ENCODE data around the gene TRIL. TPM values are rescaled to one million over a fixed set of nuclear protein-coding genes. Genes with fewer than 3 reads are reported as not detected.

TRIL gene
- total and polyA plus RNA-seq, 2 donors (not counting 3 experiments of a cell fraction or from before 2014, with no cell fraction given): 0.52 to 1.8 TPM

DNA sequence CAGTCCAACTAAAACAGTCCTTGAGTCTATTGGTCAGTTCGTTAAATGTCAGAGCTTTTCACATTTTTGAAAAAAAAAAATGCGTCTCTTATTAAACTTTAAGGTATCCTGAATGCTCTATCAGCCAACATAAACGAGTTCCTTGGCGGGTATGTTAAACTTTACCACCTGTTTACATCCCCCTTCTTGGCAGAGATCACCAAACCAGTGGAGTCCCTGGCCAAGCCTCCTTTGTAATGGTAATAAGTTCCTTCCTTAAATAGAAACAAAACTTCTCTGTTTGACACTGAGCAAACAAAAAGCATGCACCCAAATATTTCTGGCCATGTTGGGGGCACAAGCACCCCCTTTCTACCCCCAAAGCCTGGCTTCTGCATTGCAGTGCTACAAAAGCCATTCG is 3.2 kb downstream of the TRIL start:
- Histone ChIP-seq H3K4me1 (ENCODE audit: control insufficient read depth, extremely low read depth, insufficient read depth, low read length) (peaks cover 11% of the 10 kb centered on the region), H3K79me2 (ENCODE audit: control insufficient read depth, insufficient read depth, low read length) (no peaks in the 10 kb centered on the region), H3K27me3 (ENCODE audit: control insufficient read depth in 2 of 2, insufficient read depth in 2 of 2, low read length in 2 of 2) (peaks cover 18 to 26% of the 10 kb centered on the region in 2 experiments), H3K4me2 (ENCODE audit: insufficient read depth, low read length) (no peak overlapping the region), H3K9me1 (replicated peaks; ENCODE audit: control insufficient read depth, extremely low read depth, insufficient read depth, low read length) (no peaks in the 10 kb centered on the region), H3K36me3 (ENCODE audit: control insufficient read depth in 2 of 2, extremely low read depth in 1 of 2, insufficient read depth in 2 of 2, low read length in 2 of 2) (no peaks in the 10 kb centered on the region), H3K4me3 (replicated peaks in 1 of 3; ENCODE audit: insufficient read depth in 1 of 3, low read depth in 1 of 3, low read length in 3 of 3) (no peak overlapping the region), H4K20me1 (replicated peaks; ENCODE audit: control insufficient read depth, extremely low read depth, insufficient read depth, low read length) (no peaks in the 10 kb centered on the region), H3K9me3 (replicated peaks; ENCODE audit: control insufficient read depth, insufficient read depth, low read length) (no peaks in the 10 kb centered on the region), H3K9ac (replicated peaks; ENCODE audit: extremely low read depth, insufficient read depth, low read length) (no peak overlapping the region), H3K27ac (ENCODE audit: insufficient read depth, low read depth, low read length) (no peak overlapping the region), H2AFZ (ENCODE audit: low read depth, low read length) (no peak overlapping the region)
- TF ChIP-seq POLR2A (IDR thresholded peaks at IDR 0.05; ENCODE audit: low read depth, low read length): no peak
- no peak for TF ChIP-seq CTCF (IDR thresholded peaks at IDR 0.05; ENCODE audit: extremely low read depth in 1 of 2, insufficient read depth in 1 of 2, low read depth in 1 of 2, low read length in 2 of 2)
- TF ChIP-seq EZH2 (IDR thresholded peaks at IDR 0.05; ENCODE audit: borderline replicate concordance, low read depth, low read length, severe bottlenecking): no peak
- TF ChIP-seq JUN (IDR thresholded peaks at IDR 0.05; ENCODE audit: borderline replicate concordance, insufficient read depth, insufficient read length, low read depth): no peak
- TF ChIP-seq MAX (IDR thresholded peaks at IDR 0.05; ENCODE audit: insufficient read depth, insufficient read length): no peak
- no peak for TF ChIP-seq GATA2 (IDR thresholded peaks at IDR 0.05; ENCODE audit: insufficient read depth, insufficient read length, low read depth, low read length)
- no peak for TF ChIP-seq MYC (IDR thresholded peaks at IDR 0.05; ENCODE audit: low read depth, low read length)
- TF ChIP-seq FOS (IDR thresholded peaks at IDR 0.05; ENCODE audit: borderline replicate concordance, insufficient read depth, low read length): no peak
- TF ChIP-seq POLR2AphosphoS5 (IDR thresholded peaks at IDR 0.05; ENCODE audit: insufficient read depth, low read depth, low read length): no peak
- FAIRE-seq (no peak), DNase-seq (ENCODE audit: low read depth, low spot score) (no peak)
- ChIA-PET POLR2A (no interaction called here), CTCF (interaction anchor here (4.4 to 16.1 kb wide), 2 partner anchors 32 to 152 kb away, joined by 101 to 518 read pairs; no protein-coding TSS in a partner anchor)
- no TSS peak for BruUV-seq (replicated peaks)
- dilution Hi-C loops (cut with MboI; ENCODE audit: extremely low pct_ligation_motif_present, low sequenced_read_pairs) (no loop called here), intact Hi-C loops (cut with micrococcal nuclease) (no loop called here)

Data from endothelial cell of umbilical vein (primary cell).